Stimulated activated CD8-positive, alpha-beta memory T cell treated with anti-CD3 and anti-CD28 coated beads, Interleukin-4, amount 100 ng/mL, for 24 hours (primary cell): ENCODE data around the gene MAP3K6.
"Not testable (repeated sequence)": the region's sequence is repeated elsewhere in the genome, so short reads cannot be mapped to it uniquely, and the experiment has no call there.

ENCODE experiments used
- DNase-seq: peaks from one replicate; pipeline ENCODE4 v3.0.0-alpha.2; 2020; ENCODE audit warnings: low read depth

MAP3K6 gene

GRCh38 chr1:27397749-27398148 is 31.0 kb upstream of the MAP3K6 start:
- no peak for DNase-seq

- DNase-seq: no peak
Observed at GRCh38 chr1:27397110-27397509, 30.3 kb upstream of the MAP3K6 start.

- peak; percentile 63 for DNase-seq
Observed at GRCh38 chr1:27395441-27396195, 28.9 kb upstream of the MAP3K6 start.

GRCh38 chr1:27394925-27395324 is 28.2 kb upstream of the MAP3K6 start:
- no peak for DNase-seq

GRCh38 chr1:27394282-27394658 is 27.5 kb upstream of the MAP3K6 start:
- no peak for DNase-seq

GRCh38 chr1:27393641-27394281 is 27.0 kb upstream of the MAP3K6 start:
- no peak for DNase-seq

GRCh38 chr1:27392778-27393635 is 26.2 kb upstream of the MAP3K6 start:
- DNase-seq: no peak

GRCh38 chr1:27392096-27392777 is 25.5 kb upstream of the MAP3K6 start, which contains the start of gene GPR3:
Gene GPR3, plus strand, starts transcription at chr1:27392622. Its CDS starts 1,177 bp downstream, at chr1:27393799.
- DNase-seq: peak; percentile 89

- DNase-seq: no peak
Observed at GRCh38 chr1:27391511-27392095, 24.8 kb upstream of the MAP3K6 start.

GRCh38 chr1:27388337-27389005 is 21.7 kb upstream of the MAP3K6 start:
- DNase-seq: peak; percentile 55

GRCh38 chr1:27384797-27385196 is 18.0 kb upstream of the MAP3K6 start:
- not testable (repeated sequence) for DNase-seq

GRCh38 chr1:27383661-27384060 is 16.9 kb upstream of the MAP3K6 start:
- no peak for DNase-seq

GRCh38 chr1:27383039-27383605 is 16.4 kb upstream of the MAP3K6 start, which contains the start of gene CD164L2:
Gene CD164L2, minus strand, starts transcription at chr1:27383333. Its CDS starts 94 bp downstream, at chr1:27383239.
- DNase-seq: no peak

GRCh38 chr1:27381969-27382762 is 15.4 kb upstream of the MAP3K6 start:
- DNase-seq: no peak

- DNase-seq: no peak
Observed at GRCh38 chr1:27380766-27381733, 14.3 kb upstream of the MAP3K6 start.

- DNase-seq: no peak
Observed at GRCh38 chr1:27380224-27380623, 13.5 kb upstream of the MAP3K6 start.

GRCh38 chr1:27379564-27380122 is 12.9 kb upstream of the MAP3K6 start:
- no peak for DNase-seq
